HCT116 (cell line): ENCODE measurements around the gene ABI3. TPM values are rescaled to one million over a fixed set of nuclear protein-coding genes. Genes with fewer than 3 reads are reported as not detected.

Source experiments
- ATAC-seq: fragments of 200-7000 bp; cut with Tn5 transposase; 2 replicates; pipeline ENCODE4 v1.9.1; 2020; ENCODE audit warnings: mild to moderate bottlenecking, moderate library complexity
- BruUV-seq: library from RNA; stranded (reverse); fragments of 400-500 nt; replicated peaks from 2 replicates; lab custom pipeline; 2021; lab: Mats Ljungman, UMichigan
- CTCF ChIA-PET: fragments of 300-600 bp; sonication (Branson Sonifier 250); formaldehyde crosslinking; loops from one replicate; lab custom pipeline; 2021; ENCODE audit warnings: antibody characterized with exemption; lab: Charles Lee
- POLR2A ChIA-PET: fragments of 300-600, 350-600 bp; sonication (Branson Sonifier 250); formaldehyde crosslinking; loops from one replicate; lab custom pipeline; 2021; ENCODE audit warnings: antibody characterized with exemption; lab: Charles Lee
- RAD21 ChIA-PET, 2 experiments: fragments of 300-600 bp; sonication (Branson Sonifier 250); formaldehyde crosslinking; loops; one replicate each; lab custom pipeline; 2023; ENCODE audit warnings: low total read pairs in 2 of 2; ENCODE audit not compliant: uncharacterized antibody in 2 of 2, unreplicated experiment in 2 of 2, low non-redundant PET in 1 of 2; lab: Charles Lee
- DNase-seq: peaks from one replicate; pipeline ENCODE4 v3.0.0-alpha.2; 2010; ENCODE audit warnings: low read depth, low spot score
- H2AFZ ChIP-seq: fragments of 200-600 bp; shearing (Covaris generic), sonication (generic); 2 replicates; pipeline ENCODE4 v1.6.1; 2017; ENCODE audit warnings: low read depth, mixed run types, mixed read lengths, antibody characterized with exemption, low read length; ENCODE audit not compliant: poor library complexity, severe bottlenecking
- H3K27ac ChIP-seq: 2 replicates; pipeline ENCODE4 v1.5.1; 2012; ENCODE audit warnings: low read depth, low read length
- H3K27me3 ChIP-seq: fragments of 200-600 bp; sonication (generic); 2 replicates; pipeline ENCODE4 v1.6.1; 2016; ENCODE audit warnings: mixed run types, low read length, mixed read lengths; ENCODE audit not compliant: insufficient read depth
- H3K36me3 ChIP-seq, 2 experiments: fragments of 200-500 bp in 1 of 2; fragments of 200-600 bp in 1 of 2; sonication (Bioruptor generic) in 1 of 2; sonication (generic) in 1 of 2; 2 replicates each; pipeline versions ENCODE4 v1.5.1 to v1.6.1; 2014 to 2016; ENCODE audit warnings: low read length in 2 of 2, inconsistent platforms in 1 of 2, mixed read lengths in 1 of 2, mixed run types in 1 of 2; ENCODE audit not compliant: insufficient read depth in 2 of 2, control insufficient read depth in 1 of 2
- H3K4me1 ChIP-seq, 2 experiments: fragments of 200-600 bp in 1 of 2; sonication (generic) in 1 of 2; 2 replicates each; pipeline versions ENCODE4 v1.5.1 to v1.6.1; 2012 to 2017; ENCODE audit warnings: low read length in 2 of 2, inconsistent platforms in 1 of 2, mild to moderate bottlenecking in 1 of 2, mixed read lengths in 1 of 2, mixed run types in 1 of 2, moderate library complexity in 1 of 2; ENCODE audit not compliant: insufficient read depth in 2 of 2, control insufficient read depth in 1 of 2
- H3K4me2 ChIP-seq: fragments of 200-600 bp; sonication (generic); 2 replicates; pipeline ENCODE4 v1.6.1; 2017; ENCODE audit warnings: mixed run types, low read length, mixed read lengths
- H3K4me3 ChIP-seq, 2 experiments: fragments of 200-600 bp in 1 of 2; sonication (generic) in 1 of 2; replicated peaks in 1 of 2; 2 replicates each; pipeline ENCODE4 v1.5.1; 2011 to 2016; ENCODE audit warnings: low read length in 2 of 2, control low read depth in 1 of 2, low read depth in 1 of 2, mild to moderate bottlenecking in 1 of 2, mixed read lengths in 1 of 2, mixed run types in 1 of 2
- H3K79me2 ChIP-seq: fragments of 200-600 bp; sonication (generic); 2 replicates; pipeline ENCODE4 v1.6.1; 2017; ENCODE audit warnings: mild to moderate bottlenecking, mixed run types, low read length, moderate library complexity, mixed read lengths; ENCODE audit not compliant: insufficient read depth
- H3K9ac ChIP-seq: fragments of 200-600 bp; sonication (generic); 2 replicates; pipeline ENCODE4 v1.6.1; 2016; ENCODE audit warnings: low read length, mixed read lengths
- H3K9me2 ChIP-seq: fragments of 200-600 bp; sonication (generic), shearing (Covaris generic); 2 replicates; pipeline ENCODE4 v1.6.1; 2017; ENCODE audit warnings: mixed run types, mild to moderate bottlenecking, moderate library complexity; ENCODE audit not compliant: insufficient read depth
- H3K9me3 ChIP-seq, 2 experiments: fragments of 200-500 bp in 1 of 2; fragments of 200-600 bp in 1 of 2; sonication (Bioruptor generic) in 1 of 2; sonication (generic) in 1 of 2; 2 replicates each; pipeline ENCODE4 v1.6.1; 2014 to 2017; ENCODE audit warnings: low read length in 2 of 2, mixed read lengths in 2 of 2, inconsistent platforms in 1 of 2, low read depth in 1 of 2, mild to moderate bottlenecking in 1 of 2, mixed run types in 1 of 2, moderate library complexity in 1 of 2; ENCODE audit not compliant: control insufficient read depth in 1 of 2, insufficient read depth in 1 of 2
- H4K20me1 ChIP-seq: fragments of 200-600 bp; sonication (generic), shearing (Covaris generic); 2 replicates; pipeline ENCODE4 v1.6.1; 2017; ENCODE audit warnings: mixed run types, mild to moderate bottlenecking, moderate library complexity; ENCODE audit not compliant: insufficient read depth
- ATF3 ChIP-seq: IDR thresholded peaks from 2 replicates; pipeline ENCODE4 v1.6.1; 2012
- CBX3 ChIP-seq: IDR thresholded peaks from 2 replicates; pipeline ENCODE4 v1.6.1; 2012; ENCODE audit warnings: low read depth
- CTCF ChIP-seq, 3 experiments: fragments of 200-600 bp in 1 of 3; sonication (generic) in 1 of 3; IDR thresholded peaks in 2 of 3; conservative IDR thresholded peaks in 1 of 3; 2 replicates each; pipeline ENCODE4 v1.5.1; 2012 to 2017; ENCODE audit warnings: low read depth in 2 of 3, low read length in 2 of 3, antibody characterized with exemption in 1 of 3, borderline replicate concordance in 1 of 3, control low read depth in 1 of 3, mild to moderate bottlenecking in 1 of 3, mixed read lengths in 1 of 3, mixed run types in 1 of 3, moderate library complexity in 1 of 3; ENCODE audit not compliant: insufficient read depth in 1 of 3
- EGR1 ChIP-seq: IDR thresholded peaks from 2 replicates; pipeline ENCODE4 v1.6.1; 2012; ENCODE audit warnings: low read depth
- ELF1 ChIP-seq: IDR thresholded peaks from 2 replicates; pipeline ENCODE4 v1.6.1; 2012; ENCODE audit warnings: low read depth, borderline replicate concordance
- EZH2 ChIP-seq: fragments of 200-600 bp; sonication (generic); IDR thresholded peaks from 2 replicates; pipeline ENCODE4 v1.6.1; 2017; ENCODE audit warnings: antibody characterized with exemption, mixed run types
- FOSL1 ChIP-seq: IDR thresholded peaks from 2 replicates; pipeline ENCODE4 v1.6.1; 2012; ENCODE audit warnings: low read depth
- MAX ChIP-seq: IDR thresholded peaks from 2 replicates; pipeline ENCODE4 v1.6.1; 2012
- POLR2A ChIP-seq: IDR thresholded peaks from 2 replicates; pipeline ENCODE4 v1.7.0; 2011; ENCODE audit warnings: borderline replicate concordance; ENCODE audit not compliant: insufficient read depth, insufficient read length; ENCODE audit errors: extremely low read depth
- POLR2AphosphoS5 ChIP-seq: IDR thresholded peaks from 2 replicates; pipeline ENCODE4 v1.6.1; 2011; ENCODE audit warnings: mild to moderate bottlenecking, low read depth, low read length, moderate library complexity
- RAD21 ChIP-seq: IDR thresholded peaks from 2 replicates; pipeline ENCODE4 v1.6.1; 2012; ENCODE audit warnings: low read depth, mild to moderate bottlenecking
- SIN3A ChIP-seq: IDR thresholded peaks from 2 replicates; pipeline ENCODE4 v1.6.1; 2012; ENCODE audit warnings: low read depth
- SP1 ChIP-seq: IDR thresholded peaks from 2 replicates; pipeline ENCODE4 v1.6.1; 2012; ENCODE audit warnings: low read depth
- SRF ChIP-seq: IDR thresholded peaks from 2 replicates; pipeline ENCODE4 v1.6.1; 2012; ENCODE audit warnings: low read depth
- TCF7L2 ChIP-seq: IDR thresholded peaks from 2 replicates; pipeline ENCODE4 v1.7.0; 2011; ENCODE audit warnings: borderline replicate concordance, inconsistent platforms; ENCODE audit not compliant: insufficient read depth, insufficient read length; ENCODE audit errors: extremely low read depth
- ZBTB33 ChIP-seq: IDR thresholded peaks from 2 replicates; pipeline ENCODE4 v1.6.1; 2011; ENCODE audit warnings: mild to moderate bottlenecking, low read length, moderate library complexity; ENCODE audit not compliant: insufficient replicate concordance; ENCODE audit errors: extremely low read depth
- ZFX ChIP-seq: fragments of 450-650 bp; IDR thresholded peaks from 2 replicates; pipeline ENCODE4 v1.6.1; 2017
- intact Hi-C: fragments of 100-400 bp; cut with micrococcal nuclease; formaldehyde crosslinking; loops from 2 replicates; pipeline ENCODE4 v1.10.0; 2022
- total RNA-seq: library from RNA; stranded (reverse); gene quantifications from one replicate; pipeline ENCODE4 v1.2.1, GENCODE V29; 2021; ENCODE audit not compliant: unreplicated experiment

The ABI3 gene
- total RNA-seq, 1 experiment from 2014 or later: 0.12 TPM

GRCh38 chr17:49231563-49231894 is 21.0 kb downstream of the ABI3 start:
- Histone ChIP-seq H3K4me2 (peak overlapping the region; percentile 97), H3K27ac (no peak overlapping the region), H3K4me1 (peaks cover 0 to 33% of the 10 kb centered on the region in 2 experiments; a peak in 3 of 4 replicates), H3K79me2 (no peaks in the 10 kb centered on the region), H3K27me3 (no peaks in the 10 kb centered on the region), H3K36me3 (no peaks in the 10 kb centered on the region), H3K9me3 (no peaks in the 10 kb centered on the region), H4K20me1 (no peaks in the 10 kb centered on the region), H2AFZ (peak overlapping the region; percentile 82), H3K9ac (no peak overlapping the region), H3K9me2 (no peaks in the 10 kb centered on the region), H3K4me3 (peak overlapping the region in 1 of 2 experiments; percentile 66; a peak in 2 of 4 replicates)
- no TSS peak for BruUV-seq
- ATAC-seq (no peak), DNase-seq (no peak)
- no peak for TF ChIP-seq ELF1
- no peak for TF ChIP-seq POLR2AphosphoS5
- no peak for TF ChIP-seq ZFX
- TF ChIP-seq ZBTB33: no peak
- no peak for TF ChIP-seq SRF
- CTCF ChIA-PET: no interaction called here
- intact Hi-C loops: no loop called here
- RAD21 ChIA-PET: no interaction called here
- POLR2A ChIA-PET: no interaction called here

GRCh38 chr17:49234509-49235080 is 24.1 kb downstream of the ABI3 start:
- no peaks in the 10 kb centered on the region for H3K36me3 ChIP-seq
- no peaks in the 10 kb centered on the region for H3K79me2 ChIP-seq
- no peaks in the 10 kb centered on the region for H3K27me3 ChIP-seq
- H3K9me2 ChIP-seq: no peaks in the 10 kb centered on the region
- H3K27ac ChIP-seq: no peak overlapping the region
- DNase-seq (no peak), ATAC-seq (no peak)
- BruUV-seq: no TSS peak
- no peak overlapping the region for H3K4me3 ChIP-seq
- ChIA-PET POLR2A (no interaction called here), CTCF (no interaction called here), RAD21 (no interaction called here)
- no peaks in the 10 kb centered on the region for H4K20me1 ChIP-seq
- H3K9ac ChIP-seq: no peak overlapping the region
- H3K9me3 ChIP-seq: no peaks in the 10 kb centered on the region
- H3K4me1 ChIP-seq: peaks cover 0 to 17% of the 10 kb centered on the region in 2 experiments; a peak in 2 of 4 replicates
- H3K4me2 ChIP-seq: no peak overlapping the region
- intact Hi-C loops: no loop called here
- H2AFZ ChIP-seq: peak overlapping the region; percentile 18
- TF ChIP-seq EZH2 (no peak), CTCF (IDR thresholded peaks at IDR 0.05 in 2 of 3, conservative IDR thresholded peaks at IDR 0.05 in 1 of 3; ENCODE audit: borderline replicate concordance in 1 of 3, insufficient read depth in 1 of 3, low read depth in 2 of 3, low read length in 2 of 3) (no peak), ZFX (no peak), MAX (no peak), TCF7L2 (no peak), POLR2A (no peak), CBX3 (no peak), POLR2AphosphoS5 (no peak), SIN3A (no peak), FOSL1 (no peak), ATF3 (no peak), SP1 (no peak), SRF (no peak), EGR1 (no peak), RAD21 (no peak), ELF1 (no peak)
